ENCODE results near the gene IL36B. TPM values are rescaled to one million over a fixed set of nuclear protein-coding genes. Genes with fewer than 3 reads are reported as not detected.
A peak's percentile ranks its signal among the peaks of the same experiment; 100 is the strongest.

IL36B gene
- total and polyA plus RNA-seq, 10 donors = not detected

DNA sequence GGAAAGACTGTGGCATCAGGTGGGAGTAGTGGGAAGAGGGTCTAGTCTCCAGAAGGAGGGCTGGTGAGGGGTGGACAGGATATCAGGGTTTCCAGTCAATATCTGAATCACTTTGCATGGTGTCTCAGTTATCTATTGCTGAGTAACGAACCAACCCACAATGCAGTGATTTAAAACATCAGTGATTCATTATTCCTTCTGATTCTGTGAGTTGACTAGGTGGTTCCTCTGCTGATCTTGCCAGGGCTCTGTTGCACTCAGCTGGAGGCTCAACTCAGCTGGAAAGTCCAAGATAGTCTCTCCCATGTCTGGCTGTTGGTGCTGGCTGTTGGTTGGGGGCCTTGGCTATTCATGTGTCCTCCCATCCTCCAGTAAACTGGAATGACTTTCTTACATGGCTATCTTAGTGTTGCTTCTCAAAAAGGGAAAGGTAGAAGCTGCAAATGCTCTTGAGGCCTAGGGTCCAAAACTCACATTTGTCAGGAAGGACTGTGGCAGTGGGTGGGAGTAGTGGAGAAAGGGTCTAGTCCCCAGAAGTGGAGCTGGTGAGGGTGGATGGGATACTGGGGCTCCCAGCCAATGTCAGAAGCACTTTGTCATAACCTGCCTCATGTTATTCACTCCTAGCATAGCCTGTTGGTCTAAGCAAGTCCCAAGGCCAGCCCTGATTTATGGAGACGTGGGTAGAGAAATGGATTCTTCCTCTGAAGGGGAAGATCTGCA, 29.0 kb upstream of the IL36B start:
- no peak for TF ChIP-seq POLR2AphosphoS5 (IDR thresholded peaks at IDR 0.05)
- TF ChIP-seq, protein P1, sequence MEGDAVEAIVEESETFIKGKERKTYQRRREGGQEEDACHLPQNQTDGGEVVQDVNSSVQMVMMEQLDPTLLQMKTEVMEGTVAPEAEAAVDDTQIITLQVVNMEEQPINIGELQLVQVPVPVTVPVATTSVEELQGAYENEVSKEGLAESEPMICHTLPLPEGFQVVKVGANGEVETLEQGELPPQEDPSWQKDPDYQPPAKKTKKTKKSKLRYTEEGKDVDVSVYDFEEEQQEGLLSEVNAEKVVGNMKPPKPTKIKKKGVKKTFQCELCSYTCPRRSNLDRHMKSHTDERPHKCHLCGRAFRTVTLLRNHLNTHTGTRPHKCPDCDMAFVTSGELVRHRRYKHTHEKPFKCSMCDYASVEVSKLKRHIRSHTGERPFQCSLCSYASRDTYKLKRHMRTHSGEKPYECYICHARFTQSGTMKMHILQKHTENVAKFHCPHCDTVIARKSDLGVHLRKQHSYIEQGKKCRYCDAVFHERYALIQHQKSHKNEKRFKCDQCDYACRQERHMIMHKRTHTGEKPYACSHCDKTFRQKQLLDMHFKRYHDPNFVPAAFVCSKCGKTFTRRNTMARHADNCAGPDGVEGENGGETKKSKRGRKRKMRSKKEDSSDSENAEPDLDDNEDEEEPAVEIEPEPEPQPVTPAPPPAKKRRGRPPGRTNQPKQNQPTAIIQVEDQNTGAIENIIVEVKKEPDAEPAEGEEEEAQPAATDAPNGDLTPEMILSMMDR (IDR thresholded peaks at IDR 0.05 in 8 of 11, conservative IDR thresholded peaks at IDR 0.05 in 3 of 11) = no peak
- TF ChIP-seq POLR2A (IDR thresholded peaks at IDR 0.05) = no peak
- no peak overlapping the region for H3K4me3 ChIP-seq
- no peaks in the 10 kb centered on the region for H3K36me3 ChIP-seq
- intact Hi-C loops (cut with DNase I; ENCODE audit: low total_unique reads) = no loop called here
- H3K27me3 ChIP-seq (replicated peaks in 1 of 7) = peaks cover 0 to 28% (median 0%) of the 10 kb centered on the region in 7 donors
- no peak for DNase-seq
- H3K4me1 ChIP-seq = no peaks in the 10 kb centered on the region
- H3K27ac ChIP-seq = no peak overlapping the region
- WGBS, 5 donors = 62 to 79% (median 75%) methylated on average over 2 of the region's 2 CpGs
- H3K9me3 ChIP-seq = no peaks in the 10 kb centered on the region

DNA sequence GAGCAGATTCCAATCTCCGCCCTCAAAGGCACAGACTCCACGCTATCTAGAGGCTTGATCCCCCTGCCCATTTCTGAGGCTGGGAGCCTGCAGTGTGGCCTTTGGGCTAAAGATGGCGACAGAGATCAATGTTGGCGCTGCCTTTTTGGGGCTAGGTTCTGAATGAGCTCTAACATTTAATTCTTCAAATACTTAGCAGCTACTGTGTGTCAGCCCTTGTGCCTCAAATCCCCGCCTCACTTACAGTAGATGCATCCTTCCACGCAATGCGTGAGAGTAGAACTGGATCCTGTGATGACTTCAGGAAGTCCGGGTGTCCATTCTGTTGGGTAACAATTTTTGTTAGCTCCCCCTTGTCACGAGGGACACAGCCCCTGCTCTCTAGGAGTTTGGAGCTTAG, 27.5 kb upstream of the IL36B start:
- H3K27ac ChIP-seq = no peak overlapping the region
- TF ChIP-seq, protein P1 (IDR thresholded peaks at IDR 0.05 in 8 of 11, conservative IDR thresholded peaks at IDR 0.05 in 3 of 11) = peak; percentile 19 to 75 (median 53)
- TF ChIP-seq POLR2AphosphoS5 (IDR thresholded peaks at IDR 0.05) = no peak
- 31 to 51% (median 36%) methylated on average over 9 of the region's 9 CpGs for WGBS, 5 donors
- H3K4me1 ChIP-seq = no peaks in the 10 kb centered on the region
- H3K27me3 ChIP-seq (replicated peaks in 1 of 7) = peaks cover 0 to 30% (median 0%) of the 10 kb centered on the region in 7 donors
- H3K36me3 ChIP-seq = no peaks in the 10 kb centered on the region
- H3K4me3 ChIP-seq = no peak overlapping the region
- intact Hi-C loops (cut with DNase I; ENCODE audit: low total_unique reads) = no loop called here
- peak; percentile 78 for DNase-seq
- no peaks in the 10 kb centered on the region for H3K9me3 ChIP-seq

DNA sequence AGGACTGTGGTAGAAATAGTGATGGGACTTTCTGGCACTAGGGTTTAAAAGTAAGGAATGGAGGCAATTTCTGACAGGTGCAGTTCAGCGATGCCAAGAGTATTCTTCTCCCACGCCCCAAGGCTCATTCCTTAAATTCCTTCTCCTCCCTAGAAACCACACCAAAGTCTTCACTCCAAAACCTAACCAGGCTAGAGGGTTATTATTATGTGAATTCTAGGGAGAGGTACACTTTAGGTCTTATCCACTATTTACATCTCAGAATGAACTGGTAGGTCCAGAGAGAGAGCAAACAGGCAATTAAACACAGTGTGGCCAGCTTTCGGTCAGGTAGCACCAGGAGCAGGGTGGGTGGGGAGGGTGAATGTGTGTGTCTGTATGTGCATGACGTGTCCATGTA, 26.5 kb upstream of the IL36B start:
- no peaks in the 10 kb centered on the region for H3K9me3 ChIP-seq
- H3K27me3 ChIP-seq (replicated peaks in 1 of 7) = peaks cover 0 to 39% (median 0%) of the 10 kb centered on the region in 7 donors
- no peak overlapping the region for H3K27ac ChIP-seq
- TF ChIP-seq POLR2AphosphoS5 (IDR thresholded peaks at IDR 0.05) = no peak
- TF ChIP-seq POLR2A (IDR thresholded peaks at IDR 0.05) = no peak
- TF ChIP-seq, protein P1 (IDR thresholded peaks at IDR 0.05 in 8 of 11, conservative IDR thresholded peaks at IDR 0.05 in 3 of 11) = no peak
- no peaks in the 10 kb centered on the region for H3K4me1 ChIP-seq
- 84 to 92% (median 88%) methylated on average over 4 of the region's 4 CpGs for WGBS, 5 donors
- H3K4me3 ChIP-seq = no peak overlapping the region
- H3K36me3 ChIP-seq = no peaks in the 10 kb centered on the region
- intact Hi-C loops (cut with DNase I; ENCODE audit: low total_unique reads) = no loop called here
- no peak for DNase-seq

DNA sequence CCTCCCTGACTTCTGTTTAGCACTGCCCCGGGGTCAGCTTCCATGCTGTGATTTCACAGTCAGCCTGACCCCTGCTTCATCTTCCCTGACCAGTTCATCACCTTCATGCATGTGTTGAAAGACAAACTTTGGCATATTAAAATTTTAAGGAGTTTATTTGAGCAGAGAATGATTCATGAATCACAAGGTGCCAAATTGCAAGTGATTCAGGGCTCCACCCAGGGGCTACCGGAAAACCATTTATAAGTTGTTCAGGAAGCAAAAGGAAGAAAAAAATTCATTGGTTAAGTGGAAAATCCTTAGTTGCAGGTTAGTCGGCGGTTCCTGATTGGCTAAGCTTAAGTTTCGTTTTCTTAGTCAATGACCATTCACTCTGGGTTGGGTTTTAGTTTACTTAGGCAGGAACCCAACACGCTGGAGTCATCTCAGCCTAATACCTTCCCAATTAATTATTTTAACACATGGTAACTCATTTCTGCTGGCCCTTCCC, 25.7 kb upstream of the IL36B start:
- Histone ChIP-seq H3K36me3 (no peaks in the 10 kb centered on the region), H3K4me1 (no peaks in the 10 kb centered on the region), H3K9me3 (no peaks in the 10 kb centered on the region), H3K4me3 (no peak overlapping the region), H3K27ac (no peak overlapping the region), H3K27me3 (replicated peaks in 1 of 7) (peaks cover 0 to 37% (median 0%) of the 10 kb centered on the region in 7 donors)
- intact Hi-C loops (cut with DNase I; ENCODE audit: low total_unique reads) = no loop called here
- WGBS, 5 donors = 59 to 76% (median 68%) methylated on average over 6 of the region's 6 CpGs
- no peak for DNase-seq
- TF ChIP-seq POLR2A (IDR thresholded peaks at IDR 0.05) = no peak
- no peak for TF ChIP-seq POLR2AphosphoS5 (IDR thresholded peaks at IDR 0.05)
- TF ChIP-seq, protein P1 (IDR thresholded peaks at IDR 0.05 in 8 of 11, conservative IDR thresholded peaks at IDR 0.05 in 3 of 11) = no peak

Measured in spleen (tissue), 11 donors.